Activated CD4-positive, alpha-beta memory T cell treated with anti-CD3 and anti-CD28 coated beads, Interleukin-2, amount 10 ng/mL, durations not matched to agents 7 days and 5 days (primary cell): ENCODE data around the gene ZBP1. TPM values are rescaled to one million over a fixed set of nuclear protein-coding genes. Genes with fewer than 3 reads are reported as not detected.

ENCODE experiments used
- CTCF ChIA-PET: fragments of 350-600 bp; sonication (Branson Sonifier 250); formaldehyde crosslinking; loops from one replicate; lab custom pipeline; 2021; ENCODE audit warnings: antibody characterized with exemption, inconsistent platforms; lab: Charles Lee
- POLR2A ChIA-PET: fragments of 350-600 bp; sonication (Branson Sonifier 250); formaldehyde crosslinking; loops from one replicate; lab custom pipeline; 2021; ENCODE audit warnings: antibody characterized with exemption; lab: Charles Lee
- DNase-seq: peaks from one replicate; pipeline ENCODE4 v3.0.0-alpha.2; 2020
- H3K27ac Mint-ChIP-seq: one replicate; pipeline ENCODE4 v1.8.0; 2021; ENCODE audit warnings: mild to moderate bottlenecking, mixed read lengths
- H3K27me3 Mint-ChIP-seq: one replicate; pipeline ENCODE4 v1.8.0; 2021; ENCODE audit warnings: mixed read lengths
- H3K36me3 Mint-ChIP-seq: one replicate; pipeline ENCODE4 v1.8.0; 2021; ENCODE audit warnings: low read depth, mixed read lengths
- H3K4me1 Mint-ChIP-seq: one replicate; pipeline ENCODE4 v1.8.0; 2021; ENCODE audit warnings: mixed read lengths
- H3K4me3 Mint-ChIP-seq: one replicate; pipeline ENCODE4 v1.8.0; 2021; ENCODE audit warnings: mild to moderate bottlenecking, mixed read lengths
- H3K9me3 Mint-ChIP-seq: one replicate; pipeline ENCODE4 v1.8.0; 2021; ENCODE audit warnings: mixed read lengths
- total RNA-seq, 2 experiments: library from RNA; stranded (reverse); gene quantifications; one replicate each; pipeline ENCODE4 v1.2.3, GENCODE V29; 2021

Gene ZBP1
- total RNA-seq, 2 experiments from 2014 or later, result 51.9 to 57.7 TPM

DNA sequence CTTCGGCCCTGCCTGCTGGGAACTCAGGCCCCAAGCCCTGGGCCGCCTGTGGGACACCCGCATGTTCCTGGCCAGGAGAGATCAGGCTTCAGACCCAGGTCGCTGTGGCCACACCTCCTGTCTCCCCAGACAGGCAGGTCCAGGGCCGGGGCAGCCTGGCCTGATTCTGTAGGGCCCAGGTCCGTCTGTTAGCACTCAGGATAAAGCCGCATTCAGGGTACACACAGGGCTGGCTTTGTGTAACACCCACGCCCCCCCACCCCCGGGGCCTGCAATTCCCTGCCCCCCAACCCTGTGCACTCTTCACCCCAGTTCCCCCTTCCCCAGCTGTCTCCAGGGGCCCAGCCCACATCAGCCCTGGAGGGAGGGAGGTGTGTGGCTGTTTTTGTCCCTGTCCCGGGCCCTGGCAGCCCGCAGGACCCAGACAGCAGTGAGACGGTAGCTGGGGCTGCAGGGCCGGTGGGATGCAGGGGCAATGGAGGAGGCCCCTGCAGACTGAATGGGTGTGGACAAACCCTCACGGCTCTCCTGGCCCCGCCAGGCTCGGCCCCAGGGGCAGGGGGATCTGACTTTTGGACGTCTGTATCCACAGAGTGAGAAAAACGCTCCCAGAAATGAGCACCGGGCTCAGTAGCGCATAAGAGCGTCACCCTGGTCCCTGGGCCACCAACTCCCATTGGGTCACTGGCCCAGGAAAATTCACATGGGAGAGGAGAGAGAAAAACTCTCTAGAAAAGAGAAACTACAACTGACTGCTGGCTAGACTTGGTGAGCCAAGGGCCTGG lies 42.4 kb upstream of the ZBP1 start:
- no peak for DNase-seq
- CTCF ChIA-PET, result no interaction called here
- POLR2A ChIA-PET, result no interaction called here
- H3K4me3 Mint-ChIP-seq, result no peak overlapping the region
- H3K27me3 Mint-ChIP-seq, result peaks cover 2% of the 10 kb centered on the region
- H3K27ac Mint-ChIP-seq, result no peak overlapping the region
- peaks cover 11% of the 10 kb centered on the region for H3K4me1 Mint-ChIP-seq
- no peaks in the 10 kb centered on the region for H3K9me3 Mint-ChIP-seq
- H3K36me3 Mint-ChIP-seq, result no peaks in the 10 kb centered on the region

DNA sequence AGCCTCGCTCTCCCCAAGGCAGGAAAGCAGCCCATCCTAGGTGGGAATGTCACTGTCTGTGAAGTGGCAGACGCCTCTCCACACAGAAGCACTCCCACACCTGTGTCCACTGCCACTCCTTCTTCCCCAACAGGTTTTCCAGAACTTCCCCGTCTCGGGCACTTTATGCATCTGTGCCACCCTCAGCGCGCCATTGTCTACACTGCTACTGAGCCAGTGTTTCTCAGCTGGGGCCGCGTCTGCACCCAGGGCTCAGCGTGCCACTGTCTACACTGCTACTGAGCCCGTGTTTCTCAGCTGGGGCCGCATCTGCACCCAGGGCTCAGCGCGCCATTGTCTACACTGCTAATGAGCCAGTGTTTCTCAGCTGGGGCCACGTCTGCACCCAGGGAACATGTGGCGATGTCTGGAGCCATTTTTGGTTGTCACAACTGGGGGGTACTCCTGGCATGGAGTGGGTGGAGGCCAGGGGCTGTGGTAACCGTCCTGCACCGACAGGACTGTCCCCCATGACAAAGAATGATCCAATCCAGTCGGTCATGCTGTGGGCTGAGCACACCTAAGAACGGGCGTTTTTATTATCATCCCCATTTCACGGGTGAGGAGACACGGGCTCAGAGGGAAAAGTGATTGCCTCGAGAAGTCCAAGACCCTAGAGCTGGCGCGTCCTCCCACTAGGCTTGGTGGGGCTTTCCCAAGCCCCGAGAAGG lies 41.7 kb upstream of the ZBP1 start:
- no peak overlapping the region for H3K4me3 Mint-ChIP-seq
- H3K27ac Mint-ChIP-seq, result no peak overlapping the region
- no peak for DNase-seq
- peaks cover 2% of the 10 kb centered on the region for H3K27me3 Mint-ChIP-seq
- H3K9me3 Mint-ChIP-seq, result no peaks in the 10 kb centered on the region
- peaks cover 11% of the 10 kb centered on the region for H3K4me1 Mint-ChIP-seq
- ChIA-PET POLR2A (no interaction called here), CTCF (no interaction called here)
- no peaks in the 10 kb centered on the region for H3K36me3 Mint-ChIP-seq

DNA sequence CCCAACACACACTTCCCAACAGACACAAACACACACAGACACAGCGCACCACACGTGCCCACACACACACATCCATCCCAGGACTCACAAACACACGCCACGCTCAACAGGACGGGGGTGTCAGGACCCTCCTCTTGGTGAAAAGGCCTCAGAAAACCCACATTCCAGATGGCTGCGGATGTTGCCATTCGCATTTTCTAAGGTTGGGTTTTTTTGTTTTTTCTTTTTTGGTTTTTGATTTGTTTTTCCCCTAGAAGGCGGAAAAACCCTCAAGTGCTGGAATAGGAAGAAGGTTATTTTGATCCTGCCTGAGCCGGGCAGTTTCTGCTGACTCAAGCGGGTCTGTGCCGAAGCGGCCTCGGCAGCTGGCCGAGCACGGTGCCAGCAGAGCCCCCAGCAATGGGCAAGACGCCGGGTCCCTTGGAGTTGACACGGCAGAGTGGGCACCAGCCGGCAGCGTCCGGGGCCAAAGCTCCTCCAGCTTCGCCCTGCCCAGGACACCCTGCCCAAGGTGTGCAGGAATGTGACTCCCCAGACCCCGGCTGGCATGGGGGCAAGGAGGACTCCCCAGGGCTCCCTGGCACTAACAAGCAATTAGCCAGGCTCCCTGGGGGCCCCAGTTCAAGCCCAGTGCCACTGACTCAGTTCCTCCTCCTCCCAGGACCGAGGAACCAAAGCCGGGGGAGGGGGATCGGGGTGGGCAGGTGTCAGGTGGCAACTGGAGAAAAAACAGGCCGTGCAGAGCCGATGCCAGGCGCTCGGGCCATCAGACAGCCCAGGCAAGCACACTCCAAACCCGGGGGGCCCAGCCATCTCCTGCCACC lies 40.9 kb upstream of the ZBP1 start:
- H3K27me3 Mint-ChIP-seq, result peaks cover 2% of the 10 kb centered on the region
- no peak overlapping the region for H3K4me3 Mint-ChIP-seq
- POLR2A ChIA-PET, result no interaction called here
- H3K4me1 Mint-ChIP-seq, result peaks cover 11% of the 10 kb centered on the region
- no peaks in the 10 kb centered on the region for H3K36me3 Mint-ChIP-seq
- no peaks in the 10 kb centered on the region for H3K9me3 Mint-ChIP-seq
- H3K27ac Mint-ChIP-seq, result no peak overlapping the region
- DNase-seq, result no peak
- CTCF ChIA-PET, result no interaction called here

DNA sequence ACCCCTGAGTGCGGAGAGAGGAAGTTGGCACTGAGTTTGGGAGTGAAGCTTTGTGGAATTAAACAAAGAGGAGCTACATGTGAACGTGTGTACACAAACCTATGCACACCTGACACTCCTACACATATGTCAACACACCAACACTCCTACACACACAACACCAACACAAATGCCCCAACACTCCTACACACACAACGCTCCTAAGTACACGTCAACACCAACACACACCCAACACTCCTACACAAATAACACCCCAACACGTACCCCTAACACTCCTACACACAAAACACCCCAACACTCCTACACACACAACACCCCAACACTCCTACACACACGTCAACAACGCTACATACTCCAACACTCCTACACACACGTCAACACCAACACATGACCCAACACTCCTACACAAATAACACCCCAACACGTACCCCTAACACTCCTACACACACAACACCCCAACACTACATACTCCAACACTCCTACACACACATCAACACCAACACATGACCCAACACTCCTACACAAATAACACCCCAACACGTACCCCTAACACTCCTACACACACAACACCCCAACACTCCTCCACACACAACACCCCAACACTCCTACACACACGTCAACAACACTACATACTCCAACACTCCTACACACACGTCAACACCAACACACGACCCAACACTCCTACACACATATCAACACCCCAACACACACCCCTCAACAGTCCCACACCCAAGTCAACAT lies 40.1 kb upstream of the ZBP1 start:
- Mint-ChIP-seq H3K4me3 (no peak overlapping the region), H3K27ac (no peak overlapping the region), H3K27me3 (peaks cover 2% of the 10 kb centered on the region), H3K4me1 (peaks cover 11% of the 10 kb centered on the region), H3K36me3 (no peaks in the 10 kb centered on the region), H3K9me3 (no peaks in the 10 kb centered on the region)
- ChIA-PET CTCF (no interaction called here), POLR2A (no interaction called here)
- DNase-seq, result no peak

DNA sequence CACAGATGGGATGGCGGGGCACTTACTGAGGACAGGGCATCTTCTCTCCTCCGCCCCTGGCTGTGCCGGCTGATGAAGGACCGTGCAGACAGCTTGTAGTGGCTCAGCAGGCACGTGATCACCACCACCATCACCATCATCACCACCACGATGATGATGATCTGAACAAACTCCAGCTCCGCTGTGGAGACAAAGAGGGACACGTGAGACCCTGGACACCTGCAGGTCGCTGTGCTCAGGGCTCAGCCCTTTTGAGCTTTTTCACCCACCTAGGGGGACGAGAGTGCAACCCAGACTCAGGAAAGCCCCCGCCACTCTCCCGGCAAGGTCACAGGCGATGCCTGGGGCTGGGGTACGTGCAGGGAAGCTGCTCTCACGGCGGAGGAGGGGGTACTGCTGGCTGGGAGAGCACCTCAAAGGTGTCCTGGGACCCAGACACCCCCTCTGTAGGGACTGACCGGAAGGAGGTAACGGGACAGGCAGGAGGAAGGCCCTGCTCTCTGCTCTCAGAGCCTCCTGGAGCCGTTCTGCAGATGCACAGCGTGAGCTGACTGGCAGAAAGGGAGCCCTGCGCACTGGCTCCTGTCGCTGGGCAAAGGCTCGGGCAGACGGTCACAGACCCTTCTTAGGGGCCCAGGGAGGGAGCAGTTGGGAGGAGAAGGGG lies 39.4 kb upstream of the ZBP1 start:
- Mint-ChIP-seq H3K27ac (no peak overlapping the region), H3K27me3 (peaks cover 2% of the 10 kb centered on the region), H3K9me3 (no peaks in the 10 kb centered on the region), H3K4me3 (no peak overlapping the region), H3K36me3 (no peaks in the 10 kb centered on the region), H3K4me1 (peaks cover 11% of the 10 kb centered on the region)
- CTCF ChIA-PET, result no interaction called here
- POLR2A ChIA-PET, result no interaction called here
- no peak for DNase-seq

DNA sequence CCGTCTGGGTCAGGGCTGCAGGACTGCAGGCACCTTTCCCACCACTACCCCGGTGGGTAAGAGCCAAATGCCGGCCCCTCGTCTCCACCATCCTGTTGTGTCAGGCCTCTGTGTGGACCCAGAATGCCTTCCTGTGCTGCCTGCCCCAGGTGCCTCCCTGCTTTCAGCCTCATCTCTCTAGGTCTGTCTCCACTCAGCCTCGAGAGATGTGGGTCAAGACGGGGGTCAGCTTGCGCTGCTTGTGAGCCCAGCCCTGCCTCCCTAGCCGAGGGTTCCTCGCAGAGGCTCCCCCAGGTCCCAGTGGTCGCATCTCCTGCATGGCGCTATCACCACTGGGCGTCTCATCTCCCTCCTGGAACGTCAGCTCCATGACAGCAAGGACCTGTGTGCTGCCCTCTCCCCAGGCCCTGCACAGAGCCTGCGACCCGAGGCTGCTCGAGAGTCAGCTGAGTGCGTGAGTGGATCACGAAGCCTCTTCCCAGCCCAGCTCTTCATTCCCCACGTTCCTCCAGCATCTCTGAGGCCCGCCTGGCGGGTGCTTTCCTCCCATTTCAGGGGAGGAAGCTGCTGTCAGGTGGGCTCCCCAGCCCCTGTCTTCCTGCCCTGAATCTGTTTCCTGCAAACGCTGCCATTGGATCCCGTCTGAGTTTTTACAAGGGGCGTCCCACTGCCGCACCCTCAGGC lies 38.7 kb upstream of the ZBP1 start:
- H3K27ac Mint-ChIP-seq, result no peak overlapping the region
- peaks cover 11% of the 10 kb centered on the region for H3K4me1 Mint-ChIP-seq
- ChIA-PET CTCF (no interaction called here), POLR2A (no interaction called here)
- no peak overlapping the region for H3K4me3 Mint-ChIP-seq
- DNase-seq, result no peak
- no peaks in the 10 kb centered on the region for H3K36me3 Mint-ChIP-seq
- H3K9me3 Mint-ChIP-seq, result no peaks in the 10 kb centered on the region
- H3K27me3 Mint-ChIP-seq, result peaks cover 2% of the 10 kb centered on the region

DNA sequence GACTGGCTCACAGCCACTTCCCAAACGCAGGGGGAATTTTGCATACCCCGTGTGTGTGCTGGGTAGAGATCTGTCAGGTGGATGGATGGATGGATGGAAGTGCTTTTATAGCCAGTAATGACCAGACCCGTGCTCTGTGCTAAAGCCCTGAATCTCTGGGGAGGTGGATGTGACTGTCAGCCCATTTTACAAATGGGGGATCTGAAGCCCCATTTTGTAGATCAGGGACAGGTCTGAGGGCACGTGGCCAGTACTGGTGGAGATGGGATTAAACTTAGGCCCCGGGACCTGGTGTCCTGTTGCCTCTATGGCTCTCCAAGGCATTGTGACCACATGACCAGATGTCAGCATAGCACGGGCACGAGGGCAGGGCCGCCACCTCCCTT lies 38.2 kb upstream of the ZBP1 start:
- Mint-ChIP-seq H3K4me3 (no peak overlapping the region), H3K9me3 (no peaks in the 10 kb centered on the region), H3K27me3 (peaks cover 2% of the 10 kb centered on the region), H3K4me1 (peaks cover 11% of the 10 kb centered on the region), H3K36me3 (no peaks in the 10 kb centered on the region), H3K27ac (no peak overlapping the region)
- no peak for DNase-seq
- ChIA-PET POLR2A (no interaction called here), CTCF (no interaction called here)

DNA sequence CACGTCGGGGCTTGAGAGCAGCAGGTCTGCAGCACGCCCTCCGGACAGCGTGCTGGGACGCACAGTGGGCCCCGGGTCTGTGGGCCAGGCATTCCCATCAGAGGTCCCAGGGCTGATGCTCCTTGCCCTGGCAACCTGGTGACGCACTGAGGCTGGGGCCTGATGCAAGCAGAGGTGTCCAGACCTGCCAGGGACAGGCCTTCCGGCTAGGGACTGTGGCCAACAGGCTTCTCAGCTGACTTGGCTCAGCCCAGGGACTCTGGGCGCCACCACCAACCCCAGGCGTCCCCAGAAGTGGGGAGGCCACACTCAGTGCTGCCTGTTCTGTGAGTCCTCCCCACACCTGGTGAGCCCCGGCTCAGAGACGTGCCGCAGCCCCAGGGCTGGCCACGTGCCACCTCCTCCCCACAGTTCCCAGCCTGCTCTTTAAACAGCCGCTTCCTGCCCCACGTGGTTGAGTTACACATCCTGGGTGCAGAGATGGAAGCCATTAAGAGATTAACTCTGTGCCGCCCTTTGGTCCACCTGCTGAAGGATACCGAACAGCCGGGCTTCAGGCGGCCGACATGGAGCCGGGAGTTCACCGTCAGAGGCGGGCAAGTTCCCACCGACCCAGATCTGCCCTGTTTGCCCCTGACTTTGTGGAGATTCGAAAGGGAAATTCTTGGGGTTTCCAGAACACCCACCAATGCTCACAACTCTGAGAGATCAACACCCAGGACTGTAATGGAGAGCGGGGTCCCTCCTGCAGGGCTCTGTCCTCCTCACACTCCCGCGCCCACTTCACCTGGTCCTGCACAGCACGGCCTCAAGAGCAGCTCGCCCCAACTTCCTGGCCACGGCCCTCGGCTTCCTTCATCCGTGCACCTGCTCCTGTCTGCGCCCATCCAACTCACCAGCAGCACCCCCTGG lies 37.6 kb upstream of the ZBP1 start:
- Mint-ChIP-seq H3K4me1 (peaks cover 11% of the 10 kb centered on the region), H3K27ac (no peak overlapping the region), H3K9me3 (no peaks in the 10 kb centered on the region), H3K36me3 (no peaks in the 10 kb centered on the region), H3K4me3 (no peak overlapping the region), H3K27me3 (peaks cover 2% of the 10 kb centered on the region)
- POLR2A ChIA-PET, result no interaction called here
- CTCF ChIA-PET, result no interaction called here
- DNase-seq, result peak; percentile 61

DNA sequence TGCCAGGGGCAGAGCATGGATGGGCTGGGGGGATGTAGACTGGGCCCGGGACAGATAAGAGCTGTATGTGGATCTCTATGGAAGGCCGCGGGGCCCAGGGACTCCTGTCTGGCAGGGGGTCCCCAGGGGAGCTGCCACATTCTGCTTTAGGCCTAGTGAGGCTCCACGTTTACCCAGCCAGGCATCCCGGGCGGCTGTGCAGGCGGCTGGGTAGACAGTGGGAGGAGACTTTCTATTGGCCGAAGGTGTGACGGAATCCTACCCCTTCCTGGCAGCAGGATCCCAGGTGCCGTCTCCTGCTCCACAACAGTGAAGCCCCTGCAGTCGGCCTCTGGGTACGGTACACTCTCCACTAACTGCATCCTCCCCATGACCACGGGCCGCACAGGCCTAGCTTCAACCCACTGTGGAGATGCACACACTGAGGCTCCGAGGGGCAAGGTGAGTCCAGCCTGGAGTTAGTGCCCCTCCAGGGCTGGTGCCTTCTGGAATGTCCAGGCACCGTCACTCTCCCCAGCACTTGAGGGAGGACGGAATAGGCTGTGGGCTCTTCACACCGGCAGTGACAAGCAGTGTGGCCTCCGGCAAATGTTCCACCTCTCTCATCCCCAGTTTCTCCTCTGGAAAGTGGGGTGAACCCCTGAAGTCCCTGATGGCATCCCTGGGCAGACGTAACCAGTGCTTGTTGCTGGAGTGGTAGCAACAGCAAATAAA lies 36.8 kb upstream of the ZBP1 start:
- DNase-seq, result peak; percentile 12
- no peaks in the 10 kb centered on the region for H3K36me3 Mint-ChIP-seq
- H3K4me3 Mint-ChIP-seq, result no peak overlapping the region
- POLR2A ChIA-PET, result interaction anchor here (1.0 kb wide), 1 partner anchor 29 kb away, joined by 3 read pairs; no protein-coding TSS in a partner anchor
- H3K27me3 Mint-ChIP-seq, result peaks cover 2% of the 10 kb centered on the region
- CTCF ChIA-PET, result interaction anchor here (1.4 kb wide), 1 partner anchor 523 kb away, joined by 3 read pairs; no protein-coding TSS in a partner anchor
- H3K4me1 Mint-ChIP-seq, result peaks cover 11% of the 10 kb centered on the region
- H3K9me3 Mint-ChIP-seq, result no peaks in the 10 kb centered on the region
- H3K27ac Mint-ChIP-seq, result no peak overlapping the region

DNA sequence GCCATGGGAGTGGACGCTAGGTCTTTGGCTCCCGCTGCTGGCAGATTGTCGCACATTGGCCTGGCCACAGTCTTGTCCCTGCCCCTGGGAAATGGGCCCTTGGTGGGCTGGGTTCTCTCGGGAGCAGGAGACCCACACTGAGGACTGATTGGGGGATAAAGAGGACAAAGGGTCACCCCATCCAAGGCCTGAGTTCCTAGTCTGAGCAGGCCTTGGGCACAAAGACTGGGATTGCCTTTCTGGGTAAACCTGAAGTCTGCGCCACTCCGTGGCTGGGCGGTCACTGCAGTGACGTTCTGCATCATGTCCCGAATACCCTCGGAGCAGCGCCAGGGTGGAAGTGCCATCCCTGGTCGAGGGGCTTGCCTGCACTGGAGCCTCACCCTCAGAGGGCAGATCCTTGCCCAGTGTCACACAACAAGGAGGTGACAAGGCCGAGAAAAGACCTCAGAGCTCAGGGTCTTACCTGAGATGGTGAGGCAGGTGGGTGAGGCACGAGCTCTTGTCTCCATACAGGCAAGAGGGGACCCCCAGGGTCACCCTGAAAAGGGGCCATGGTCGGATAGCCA lies 36.1 kb upstream of the ZBP1 start:
- POLR2A ChIA-PET, result interaction anchor here (1.0 kb wide), 1 partner anchor 28 kb away, joined by 3 read pairs; no protein-coding TSS in a partner anchor
- H3K27ac Mint-ChIP-seq, result no peak overlapping the region
- no peaks in the 10 kb centered on the region for H3K9me3 Mint-ChIP-seq
- CTCF ChIA-PET, result interaction anchor here (1.4 kb wide), 1 partner anchor 523 kb away, joined by 3 read pairs; no protein-coding TSS in a partner anchor
- DNase-seq, result peak; percentile 14
- H3K36me3 Mint-ChIP-seq, result no peaks in the 10 kb centered on the region
- H3K27me3 Mint-ChIP-seq, result peaks cover 2% of the 10 kb centered on the region
- H3K4me1 Mint-ChIP-seq, result peaks cover 11% of the 10 kb centered on the region
- no peak overlapping the region for H3K4me3 Mint-ChIP-seq
